A673 (cell line): ENCODE results near the gene AREL1. TPM values are rescaled to one million over a fixed set of nuclear protein-coding genes. Genes with fewer than 3 reads are reported as not detected.

Experiments used
- BruUV-seq: library from RNA; stranded (reverse); fragments of 400-500 nt; replicated peaks from 2 replicates; lab custom pipeline; 2021; lab: Mats Ljungman, UMichigan
- CTCF ChIA-PET: fragments of 300-600 bp; sonication (Branson Sonifier 250); formaldehyde crosslinking; loops from one replicate; lab custom pipeline; 2022; ENCODE audit warnings: antibody characterized with exemption; lab: Charles Lee
- POLR2A ChIA-PET: fragments of 300-600 bp; sonication (Branson Sonifier 250); formaldehyde crosslinking; loops from one replicate; lab custom pipeline; 2022; ENCODE audit warnings: antibody characterized with exemption; ENCODE audit not compliant: low non-redundant PET; lab: Charles Lee
- DNase-seq: peaks from one replicate; pipeline ENCODE4 v3.0.0-alpha.2; 2015; ENCODE audit warnings: low spot score
- H3K27ac ChIP-seq: fragments of 200-600 bp; sonication (generic); 2 replicates; pipeline ENCODE4 v1.5.1; 2016; ENCODE audit warnings: mixed run types, low read depth, mild to moderate bottlenecking, mixed read lengths, antibody characterized with exemption, low read length; ENCODE audit not compliant: poor library complexity, severe bottlenecking
- H3K27me3 ChIP-seq: fragments of 200-600 bp; sonication (generic); replicated peaks from 2 replicates; pipeline ENCODE4 v1.6.1; 2017; ENCODE audit warnings: mixed run types, low read depth, mild to moderate bottlenecking, mixed read lengths, antibody characterized with exemption, low read length; ENCODE audit not compliant: insufficient read depth, poor library complexity
- H3K36me3 ChIP-seq: fragments of 200-600 bp; sonication (generic); 2 replicates; pipeline ENCODE4 v1.6.1; 2016; ENCODE audit warnings: mixed run types, mild to moderate bottlenecking, mixed read lengths, antibody characterized with exemption, low read length; ENCODE audit not compliant: insufficient read depth, poor library complexity, severe bottlenecking
- H3K4me1 ChIP-seq: fragments of 200-600 bp; sonication (generic); 2 replicates; pipeline ENCODE4 v1.6.1; 2017; ENCODE audit warnings: mixed run types, mild to moderate bottlenecking, mixed read lengths, antibody characterized with exemption, low read length; ENCODE audit not compliant: insufficient read depth, poor library complexity, severe bottlenecking
- H3K4me3 ChIP-seq: fragments of 200-600 bp; sonication (generic); 2 replicates; pipeline ENCODE4 v1.5.1; 2016; ENCODE audit warnings: low read depth, mixed run types, mild to moderate bottlenecking, mixed read lengths, low read length; ENCODE audit not compliant: poor library complexity, severe bottlenecking
- H3K9me3 ChIP-seq: fragments of 200-600 bp; sonication (generic); 2 replicates; pipeline ENCODE4 v1.6.1; 2016; ENCODE audit warnings: mixed run types, low read depth, mild to moderate bottlenecking, mixed read lengths, antibody characterized with exemption, low read length; ENCODE audit not compliant: poor library complexity, severe bottlenecking
- CTCF ChIP-seq: fragments of 300-800, 200-600 bp; sonication (generic); conservative IDR thresholded peaks from 2 replicates; pipeline ENCODE4 v1.5.1; 2017; ENCODE audit warnings: low read depth, mild to moderate bottlenecking, antibody characterized with exemption, low read length, moderate library complexity, mixed read lengths
- EZH2 ChIP-seq: fragments of 200-600 bp; sonication (generic); IDR thresholded peaks from 2 replicates; pipeline ENCODE4 v1.6.1; 2017; ENCODE audit warnings: borderline replicate concordance, low read depth, mild to moderate bottlenecking, mixed read lengths, antibody characterized with exemption, low read length; ENCODE audit not compliant: poor library complexity, severe bottlenecking
- intact Hi-C: fragments of 100-400 bp; cut with micrococcal nuclease; formaldehyde crosslinking; loops from one replicate; pipeline ENCODE4 v1.10.0; 2022; ENCODE audit not compliant: unreplicated experiment
- total RNA-seq: library from RNA; stranded (reverse); gene quantifications from 2 replicates; pipeline ENCODE4 v1.2.3, GENCODE V29; 2021

Gene AREL1
- total RNA-seq, 1 experiment from 2014 or later, result 48.7 TPM

- H3K9me3 ChIP-seq, result no peaks in the 10 kb centered on the region
- ChIA-PET POLR2A (no interaction called here), CTCF (no interaction called here)
- H3K27me3 ChIP-seq, result no peaks in the 10 kb centered on the region
- no peak for TF ChIP-seq CTCF
- TF ChIP-seq EZH2, result no peak
- no TSS peak for BruUV-seq
- no peak overlapping the region for H3K27ac ChIP-seq
- no peaks in the 10 kb centered on the region for H3K4me1 ChIP-seq
- intact Hi-C loops, result no loop called here
- H3K4me3 ChIP-seq, result no peak overlapping the region
- H3K36me3 ChIP-seq, result peaks cover 58% of the 10 kb centered on the region
- DNase-seq, result no peak
Measured at GRCh38 chr14:74669846-74670245, 43.0 kb downstream of the AREL1 start.

GRCh38 chr14:74669256-74669655 is 43.6 kb downstream of the AREL1 start:
- ChIA-PET CTCF (no interaction called here), POLR2A (no interaction called here)
- DNase-seq, result no peak
- intact Hi-C loops, result no loop called here
- H3K4me1 ChIP-seq, result no peaks in the 10 kb centered on the region
- BruUV-seq, result no TSS peak
- H3K4me3 ChIP-seq, result no peak overlapping the region
- H3K27ac ChIP-seq, result no peak overlapping the region
- TF ChIP-seq CTCF, result no peak
- no peak for TF ChIP-seq EZH2
- H3K9me3 ChIP-seq, result no peaks in the 10 kb centered on the region
- peaks cover 62% of the 10 kb centered on the region for H3K36me3 ChIP-seq
- H3K27me3 ChIP-seq, result no peaks in the 10 kb centered on the region

- Histone ChIP-seq H3K27ac (no peak overlapping the region), H3K36me3 (peaks cover 59% of the 10 kb centered on the region)
- POLR2A ChIA-PET, result no interaction called here
Measured at GRCh38 chr14:74667758-74668157, 45.1 kb downstream of the AREL1 start.

More at GRCh38 chr14:74667758-74668157, 45.1 kb downstream of the AREL1 start:
- H3K9me3 ChIP-seq, result no peaks in the 10 kb centered on the region
- no peaks in the 10 kb centered on the region for H3K27me3 ChIP-seq
- CTCF ChIA-PET, result no interaction called here
- TF ChIP-seq EZH2 (no peak), CTCF (no peak)
- DNase-seq, result no peak
- BruUV-seq, result no TSS peak
- H3K4me3 ChIP-seq, result no peak overlapping the region
- no peaks in the 10 kb centered on the region for H3K4me1 ChIP-seq
- intact Hi-C loops, result no loop called here
